HG02610 (cell line): ENCODE measurements around the gene APOL6.

Experiments used
- ATAC-seq: cut with Tn5 transposase; IDR thresholded peaks from one replicate; pipeline ENCODE4 v1.9.1; 2021; ENCODE audit warnings: mild to moderate bottlenecking, moderate library complexity; ENCODE audit not compliant: unreplicated experiment

Gene APOL6

GRCh38 chr22:35711336-35711735 is 63.1 kb downstream of the APOL6 start:
- no peak for ATAC-seq

GRCh38 chr22:35712672-35713071 is 64.4 kb downstream of the APOL6 start:
- ATAC-seq = no peak

- no peak for ATAC-seq
Observed at GRCh38 chr22:35717572-35717971, 69.3 kb downstream of the APOL6 start, which contains the start of gene APOL5. APOL5 (plus strand) TSS chr22:35717872; CDS start chr22:35717872, 0 bp downstream.
